ENCODE results near the gene IL1R1.

Gene IL1R1

DNA sequence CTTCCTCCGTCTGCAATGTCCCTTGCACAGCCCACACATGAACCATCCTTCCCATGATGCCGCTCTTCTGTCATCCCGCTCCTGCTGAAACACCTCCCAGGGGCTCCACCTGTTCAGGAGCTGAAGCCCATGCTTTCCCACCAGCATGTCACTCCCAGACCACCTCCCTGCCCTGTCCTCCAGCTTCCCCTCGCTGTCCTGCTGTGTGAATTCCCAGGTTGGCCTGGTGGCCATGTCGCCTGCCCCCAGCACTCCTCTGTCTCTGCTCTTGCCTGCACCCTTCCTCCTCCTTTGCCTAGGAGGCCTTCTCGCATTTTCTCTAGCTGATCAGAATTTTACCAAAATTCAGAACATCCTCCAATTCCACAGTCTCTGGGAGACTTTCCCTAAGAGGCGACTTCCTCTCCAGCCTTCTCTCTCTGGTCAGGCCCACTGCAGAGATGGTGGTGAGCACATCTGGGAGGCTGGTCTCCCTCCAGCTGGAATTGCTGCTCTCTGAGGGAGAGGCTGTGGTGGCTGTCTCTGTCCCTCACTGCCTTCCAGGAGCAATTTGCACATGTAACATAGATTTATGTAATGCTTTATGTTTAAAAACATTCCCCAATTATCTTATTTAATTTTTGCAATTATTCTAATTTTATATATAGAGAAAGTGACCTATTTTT lies 35.4 kb downstream of the IL1R1 start:
- no peak for DNase-seq

DNA sequence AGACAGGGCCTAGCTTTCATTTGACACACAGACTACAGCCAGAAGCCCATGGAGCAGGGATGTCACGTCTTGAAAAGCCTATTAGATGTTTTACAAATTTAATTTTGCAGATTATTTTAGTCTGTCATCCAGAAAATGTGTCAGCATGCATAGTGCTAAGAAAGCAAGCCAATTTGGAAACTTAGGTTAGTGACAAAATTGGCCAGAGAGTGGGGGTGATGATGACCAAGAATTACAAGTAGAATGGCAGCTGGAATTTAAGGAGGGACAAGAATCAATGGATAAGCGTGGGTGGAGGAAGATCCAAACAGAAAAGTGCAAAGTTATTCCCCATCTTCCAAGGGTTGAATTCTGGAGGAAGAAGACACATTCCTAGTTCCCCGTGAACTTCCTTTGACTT lies 36.5 kb downstream of the IL1R1 start:
- no peak for DNase-seq

DNA sequence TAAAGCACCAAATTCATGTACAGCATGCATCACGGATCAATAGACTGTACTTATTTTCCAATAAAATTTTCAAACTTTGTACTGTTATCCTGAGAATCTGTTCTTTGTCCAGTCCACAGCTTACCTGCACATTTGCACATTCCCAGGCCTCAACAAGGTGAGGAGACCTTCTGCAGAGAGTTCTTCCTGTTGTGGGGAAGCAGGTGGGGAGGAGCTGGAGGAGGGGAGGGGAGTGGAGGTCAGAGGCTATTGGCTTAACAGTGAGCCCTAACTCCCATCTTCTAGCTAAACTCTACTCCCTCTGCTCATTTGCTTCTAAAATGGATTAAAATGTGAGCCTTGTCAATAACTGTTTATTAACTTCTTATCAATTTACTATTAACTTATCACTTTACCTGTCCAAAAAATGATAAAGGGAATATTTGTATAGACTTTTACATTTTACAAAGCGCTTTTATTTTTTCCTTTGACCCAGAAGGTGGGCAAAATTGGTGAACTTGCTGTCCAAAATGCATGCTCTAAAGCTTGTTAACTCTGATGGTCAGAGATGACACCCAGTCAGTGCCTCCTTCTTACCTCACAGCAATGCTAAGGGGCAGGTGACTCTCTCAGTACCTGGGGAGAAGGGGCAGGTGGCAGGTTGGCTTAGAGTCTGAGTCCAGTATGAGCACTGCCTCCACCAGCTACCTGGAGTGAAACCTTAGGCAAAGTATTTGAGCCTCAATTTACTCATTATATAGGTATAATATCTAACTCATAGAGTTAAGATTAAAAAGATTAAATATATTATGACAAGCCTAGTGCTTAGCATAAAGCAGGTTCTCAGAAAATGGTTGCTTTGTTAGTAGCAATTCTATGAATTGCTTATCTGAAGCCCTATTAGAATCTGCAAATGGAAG lies 37.5 kb downstream of the IL1R1 start:
- no peak for DNase-seq

DNA sequence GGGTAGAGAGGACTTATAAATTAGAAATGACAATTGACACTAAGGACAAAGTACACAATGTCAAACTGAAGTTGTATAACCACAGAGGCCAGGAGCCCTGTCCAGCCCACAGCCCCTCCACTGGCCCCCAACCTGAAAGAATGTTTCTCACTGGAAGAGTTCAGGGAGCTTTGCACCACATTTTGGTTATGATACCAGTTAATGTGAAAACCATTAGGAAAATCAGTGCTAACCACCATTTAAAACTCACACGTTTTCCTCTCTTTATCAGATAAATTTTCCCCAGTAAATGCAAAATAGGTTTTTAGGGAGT lies 38.1 kb downstream of the IL1R1 start:
- no peak for DNase-seq

DNA sequence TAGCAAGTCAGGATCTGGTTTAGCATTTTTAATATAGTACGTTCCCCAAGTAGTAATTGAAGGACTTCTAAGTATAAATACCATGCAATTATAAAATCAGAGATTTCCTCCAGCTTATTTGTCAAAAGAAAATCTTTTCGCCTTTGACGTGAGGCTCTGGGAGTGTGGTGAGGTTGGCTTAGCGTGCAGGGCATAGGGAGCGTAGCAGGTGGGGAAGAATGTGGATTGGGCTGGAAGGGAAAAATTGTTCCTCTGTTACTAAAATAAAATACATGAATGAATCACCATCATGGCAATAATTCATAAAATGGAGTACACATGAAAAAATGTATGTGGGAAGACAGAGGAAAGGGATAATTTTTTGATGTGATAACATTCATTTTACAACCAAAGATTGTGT lies 38.8 kb downstream of the IL1R1 start:
- no peak for DNase-seq

DNA sequence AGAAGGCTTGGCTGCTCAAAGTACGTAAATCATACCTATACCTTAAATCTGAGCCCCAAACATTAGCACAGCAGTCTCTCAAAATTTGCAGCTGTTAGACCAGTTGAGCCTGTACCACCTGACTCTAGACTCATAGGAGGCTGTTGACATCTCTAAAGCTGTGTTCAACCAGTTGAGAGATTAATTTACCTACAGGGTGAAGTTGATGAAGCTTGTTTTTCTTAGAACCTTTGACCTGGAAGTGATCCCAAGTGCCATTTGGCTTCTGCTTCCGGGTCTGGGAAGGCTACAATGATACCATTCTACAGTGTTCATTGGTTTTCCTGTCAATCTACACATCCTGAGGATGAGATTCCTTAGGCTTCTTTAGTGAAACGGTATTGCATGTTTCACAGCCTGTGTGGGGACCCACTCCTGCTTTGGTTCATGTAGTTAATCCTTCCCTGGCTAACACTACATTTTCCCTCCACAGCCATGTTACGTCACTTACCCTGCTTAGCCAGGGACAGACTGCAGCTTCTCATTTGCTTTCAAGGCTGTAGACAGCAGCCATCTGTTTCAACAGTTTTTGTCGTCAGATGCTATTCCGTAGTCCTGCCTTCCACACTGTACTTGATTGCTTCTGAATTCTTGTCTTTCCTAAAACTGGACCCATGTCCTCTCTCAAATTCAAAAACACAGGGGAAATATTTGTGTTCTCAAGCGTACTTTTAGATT lies 39.5 kb downstream of the IL1R1 start:
- no peak for DNase-seq

DNA sequence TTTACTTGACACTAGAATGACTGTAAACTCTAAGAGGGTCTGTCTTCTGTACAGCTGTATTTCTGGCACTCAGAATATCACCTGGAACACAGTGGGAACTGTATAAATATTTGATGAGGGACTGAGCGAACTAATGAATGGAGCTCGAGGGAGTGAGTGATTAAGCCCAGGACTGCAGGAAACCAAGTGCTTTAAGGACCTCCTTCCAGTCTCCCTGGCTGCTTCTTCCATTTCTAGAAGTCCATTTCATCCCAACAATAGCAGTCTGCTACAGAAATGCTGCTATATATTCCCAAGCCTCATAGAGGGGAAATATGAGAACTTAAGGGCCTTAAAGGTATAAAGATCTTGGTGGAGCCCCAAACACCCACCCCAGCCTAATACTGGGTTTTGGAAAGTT lies 41.5 kb downstream of the IL1R1 start:
- no peak for DNase-seq

DNA sequence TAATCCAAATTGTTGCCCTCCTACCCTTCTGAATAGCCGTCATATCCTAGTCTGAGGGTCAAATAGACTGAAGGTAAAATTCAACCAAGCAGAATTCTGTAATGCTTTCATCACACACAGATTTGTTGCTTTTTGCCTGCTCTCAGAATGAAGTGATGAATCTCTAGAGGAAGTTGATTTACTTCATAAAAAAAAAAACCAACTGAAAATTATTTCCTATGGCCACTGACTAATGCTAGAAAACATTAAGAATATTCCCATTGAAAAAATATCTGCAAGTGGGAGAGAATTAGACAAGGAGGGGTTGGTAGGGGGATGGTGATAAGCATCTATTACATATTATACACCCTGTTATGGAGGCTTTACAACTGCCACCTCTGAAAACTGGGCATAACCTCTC lies 42.0 kb downstream of the IL1R1 start:
- DNase-seq = no peak

DNA sequence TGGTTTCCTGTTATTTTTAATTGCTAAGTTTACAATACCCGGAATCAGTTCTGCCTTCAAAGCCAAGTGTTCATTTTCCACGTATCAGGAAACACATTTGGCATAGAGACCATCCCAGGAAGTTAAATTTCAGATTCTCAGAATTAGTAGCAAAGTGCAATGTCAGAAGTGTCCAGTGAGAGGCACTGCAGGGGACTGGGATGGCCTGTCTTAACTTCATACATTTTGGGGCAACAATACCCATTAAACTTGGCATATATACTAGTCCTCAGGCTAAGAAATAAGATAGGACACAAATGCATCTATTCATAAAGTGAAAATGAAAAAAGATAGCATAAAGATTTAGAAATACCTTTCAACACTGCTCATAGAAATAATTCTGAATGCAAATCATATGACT lies 42.8 kb downstream of the IL1R1 start:
- DNase-seq = peak in 1 of 2 donors; percentile 17

DNA sequence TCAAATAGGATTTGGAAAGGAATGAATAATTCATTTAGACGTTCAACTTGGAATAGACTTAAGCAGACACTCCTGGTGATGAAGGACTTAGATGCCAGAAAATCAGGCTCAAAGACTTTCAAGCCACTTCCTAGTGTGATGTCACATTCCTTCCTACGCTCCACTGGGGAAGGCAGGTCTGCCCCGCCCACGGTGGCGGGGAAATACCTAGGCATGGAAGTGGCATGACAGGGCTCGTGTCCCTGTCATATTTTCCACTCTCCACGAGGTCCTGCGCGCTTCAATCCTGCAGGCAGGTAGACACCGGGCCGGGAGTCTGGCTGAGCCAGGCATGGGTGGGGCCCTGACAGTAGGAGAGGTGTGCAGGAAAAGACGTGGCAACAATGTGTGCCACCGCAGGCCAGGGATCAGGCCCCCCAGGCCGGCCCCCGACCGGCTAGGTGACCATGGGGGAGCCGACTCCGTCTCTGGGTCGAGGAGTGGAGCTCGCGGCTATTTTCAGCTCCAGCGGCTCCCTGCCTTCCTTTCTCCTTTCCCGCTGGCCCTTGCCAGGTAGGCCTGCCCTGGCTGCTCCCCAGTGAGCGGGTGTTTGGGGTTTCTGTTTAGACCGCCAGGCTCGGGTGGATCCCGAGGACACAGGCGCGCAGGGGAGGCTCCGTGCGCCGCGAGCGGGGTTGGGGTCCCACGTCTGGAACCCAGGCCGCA lies 44.4 kb downstream of the IL1R1 start, which contains the start of gene IL1RL2:
Gene IL1RL2 (plus strand): TSS at position 233 of the 705 bp plus-strand sequence. CDS start 845 bp downstream, outside the sequence.
- DNase-seq = no peak

DNA sequence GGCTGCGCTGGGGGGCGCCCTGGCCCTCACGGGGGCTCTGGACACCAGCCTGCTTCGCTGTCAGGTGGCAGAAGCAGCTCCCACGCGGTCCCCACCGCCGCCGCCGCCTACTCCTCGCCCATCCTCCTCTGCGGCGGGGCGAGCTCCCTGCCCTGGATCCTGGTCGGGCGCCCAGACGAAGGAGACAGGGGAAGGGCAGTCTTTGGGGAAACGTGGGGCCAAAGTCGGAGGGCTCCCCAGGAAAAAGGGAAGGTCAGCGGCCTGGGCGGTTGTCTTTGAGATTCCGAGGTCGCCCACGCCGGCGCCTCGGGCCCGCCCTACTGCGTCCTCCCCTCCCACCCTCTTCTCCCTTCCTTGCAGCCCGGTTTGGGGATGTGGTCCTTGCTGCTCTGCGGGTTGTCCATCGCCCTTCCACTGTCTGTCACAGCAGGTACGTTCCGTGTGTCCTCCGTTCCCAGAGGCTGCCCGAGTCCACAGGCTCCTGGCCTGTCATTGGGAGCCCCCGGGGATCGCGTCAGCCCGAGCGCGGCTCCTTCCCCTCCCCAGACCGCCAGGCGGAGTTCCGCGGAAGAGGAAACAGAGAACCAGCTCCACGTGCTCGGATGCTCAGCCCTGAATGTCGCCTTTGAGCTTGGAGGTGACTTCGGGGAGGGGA lies 45.1 kb downstream of the IL1R1 start:
- peak in 1 of 2 donors; percentile 22 for DNase-seq

DNA sequence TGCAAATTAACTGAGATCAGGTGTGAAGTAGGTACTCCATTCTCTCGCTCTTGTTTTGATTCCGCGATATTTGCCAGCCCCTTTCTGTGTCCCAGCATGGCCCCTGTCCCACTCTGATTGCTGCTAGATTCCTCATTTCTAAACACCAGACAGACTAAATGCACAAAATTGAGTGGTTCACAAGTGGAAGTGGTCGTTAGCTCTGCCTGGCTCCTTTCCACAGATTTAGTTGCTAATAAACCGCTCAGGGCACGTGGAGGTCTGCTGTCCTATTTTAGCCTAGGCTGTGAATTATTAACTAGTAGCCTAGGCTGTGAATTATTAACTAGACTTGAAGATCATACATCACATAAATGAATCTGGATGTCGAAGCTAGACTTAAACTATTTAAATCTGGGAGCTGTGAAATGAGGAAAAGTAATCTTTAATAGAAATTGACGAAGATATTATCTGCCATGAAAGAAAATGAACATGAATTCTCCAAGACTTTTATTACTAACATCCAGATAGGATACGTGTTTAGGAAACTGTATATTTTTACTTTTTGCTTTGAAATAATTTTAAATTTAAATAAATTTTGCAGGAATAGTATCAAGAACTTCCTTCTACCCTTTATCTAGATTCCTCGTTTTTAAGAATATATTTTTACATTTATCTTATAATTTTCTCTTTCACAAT lies 48.0 kb downstream of the IL1R1 start:
- no peak for DNase-seq

DNA sequence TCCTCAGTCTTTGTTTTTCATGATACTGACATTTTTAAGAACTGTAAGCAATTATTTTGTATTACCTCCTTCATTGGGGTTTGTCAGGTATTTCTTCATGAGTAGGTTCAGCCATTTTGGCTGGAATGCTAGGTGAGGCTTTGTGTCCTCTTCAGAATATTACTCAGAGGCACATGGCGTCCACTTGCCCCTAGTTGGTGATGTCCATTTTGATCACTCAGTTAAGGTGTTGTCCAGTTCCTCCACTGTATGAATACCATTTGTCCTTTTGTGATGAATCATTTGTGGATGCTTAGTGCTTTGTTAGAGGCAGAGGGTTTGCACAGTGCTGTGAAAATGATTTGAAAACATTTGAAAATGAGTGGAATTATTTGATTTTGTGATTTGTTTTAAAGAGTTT lies 49.0 kb downstream of the IL1R1 start:
- DNase-seq = no peak

DNA sequence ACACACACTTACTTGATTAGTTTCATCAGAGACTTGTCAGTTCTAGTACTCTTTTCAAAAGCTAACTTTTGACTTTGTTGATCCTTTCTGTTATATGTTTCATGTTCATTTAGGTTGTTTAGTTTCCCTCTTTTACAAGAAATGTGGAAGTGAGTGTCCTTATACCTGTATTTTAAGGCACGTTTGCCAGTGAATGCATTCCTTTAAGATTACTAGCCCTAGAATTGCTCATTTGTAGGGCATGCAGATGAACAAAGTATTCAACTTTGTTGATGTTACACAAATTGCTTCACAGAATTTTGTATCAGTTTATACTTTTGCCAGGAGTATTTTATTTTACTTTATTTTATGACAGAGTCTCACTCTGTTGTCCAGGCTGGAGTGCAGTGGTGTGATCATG lies 50.5 kb downstream of the IL1R1 start:
- DNase-seq = no peak

DNA sequence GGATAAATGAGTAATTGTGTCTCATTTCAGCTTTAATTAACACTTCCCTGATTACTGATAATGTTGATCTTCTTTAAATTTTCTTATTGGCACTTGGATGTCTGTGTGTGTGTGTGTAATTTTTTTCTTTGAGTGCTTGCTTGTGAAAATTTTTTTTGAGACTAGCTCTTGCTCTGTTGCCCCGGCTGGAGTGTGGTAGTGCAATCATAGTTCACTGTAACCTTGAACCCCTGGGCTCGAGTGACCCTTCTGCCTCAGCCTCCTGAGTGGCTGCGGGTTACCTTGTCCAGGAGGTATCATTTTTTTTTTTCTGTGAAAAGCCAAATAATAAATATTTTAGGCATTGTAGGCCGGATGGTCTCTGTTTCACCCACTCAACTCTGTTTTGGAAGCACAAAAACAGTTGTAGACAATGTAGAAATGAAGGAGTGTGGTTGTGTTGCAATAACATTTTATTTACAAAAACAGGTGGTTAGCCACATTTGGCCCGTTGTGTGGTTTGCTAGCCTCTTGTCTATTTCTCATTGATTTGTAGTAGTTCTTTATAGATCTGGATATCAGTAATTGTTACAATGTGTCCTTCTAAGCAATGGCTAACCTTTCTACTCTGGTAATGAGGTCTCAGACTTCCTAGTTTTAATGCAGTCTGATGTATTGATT lies 52.2 kb downstream of the IL1R1 start:
- DNase-seq = no peak

DNA sequence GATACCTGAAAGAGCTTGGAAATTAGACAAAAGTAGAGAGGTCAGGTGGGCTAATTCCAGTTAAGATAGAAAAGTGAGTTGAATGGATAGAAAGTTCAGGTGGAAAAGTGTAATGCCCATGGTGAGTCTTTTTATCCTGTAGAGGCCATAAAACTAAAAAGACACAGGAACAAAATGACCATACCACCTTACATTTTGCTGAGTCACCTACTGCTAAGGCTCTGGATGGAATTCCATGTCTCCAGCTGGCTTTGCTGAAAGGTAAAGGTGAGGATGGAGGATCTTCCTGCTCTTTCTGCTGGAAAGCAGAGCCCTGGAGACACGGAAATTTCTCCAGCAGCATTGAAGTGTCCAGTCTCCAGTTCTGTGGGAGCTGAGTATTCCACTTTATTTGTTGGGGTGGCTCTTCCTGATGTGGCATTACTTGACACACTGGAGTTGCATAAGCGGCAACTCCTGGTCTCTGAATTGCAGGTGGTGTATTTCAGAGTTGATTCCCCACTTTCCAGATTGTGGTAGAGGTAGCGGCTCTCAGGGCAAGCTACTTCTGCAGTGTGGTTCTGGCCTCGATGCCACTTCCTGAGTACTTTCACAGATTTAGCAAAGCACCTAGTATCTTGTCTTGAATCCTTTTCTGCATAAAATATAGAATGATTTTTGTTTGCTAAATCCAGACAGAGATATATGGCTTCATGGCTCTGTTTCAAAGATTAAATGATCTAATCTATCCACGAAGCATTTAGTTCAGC lies 55.0 kb downstream of the IL1R1 start:
- no peak for DNase-seq

DNA sequence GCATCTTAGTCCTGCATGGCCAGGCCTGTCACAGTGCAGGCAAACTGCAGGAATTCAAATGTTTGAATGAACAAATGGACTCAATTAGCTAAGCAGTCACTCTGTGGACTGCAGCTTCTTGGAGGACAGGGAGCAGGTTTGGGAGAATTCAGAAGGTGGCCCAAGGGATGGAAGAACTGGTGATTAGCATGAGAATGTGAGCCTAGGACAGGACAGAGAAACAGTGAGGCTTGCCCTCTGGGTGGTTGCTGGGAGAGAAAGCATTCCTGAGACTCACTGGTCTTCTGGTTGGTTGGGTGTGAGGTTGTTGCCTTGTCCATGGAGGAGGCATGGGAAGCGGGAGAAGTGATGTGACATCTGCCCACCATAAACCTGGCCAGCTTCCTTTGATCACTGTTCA lies 58.0 kb downstream of the IL1R1 start:
- DNase-seq = no peak

DNA sequence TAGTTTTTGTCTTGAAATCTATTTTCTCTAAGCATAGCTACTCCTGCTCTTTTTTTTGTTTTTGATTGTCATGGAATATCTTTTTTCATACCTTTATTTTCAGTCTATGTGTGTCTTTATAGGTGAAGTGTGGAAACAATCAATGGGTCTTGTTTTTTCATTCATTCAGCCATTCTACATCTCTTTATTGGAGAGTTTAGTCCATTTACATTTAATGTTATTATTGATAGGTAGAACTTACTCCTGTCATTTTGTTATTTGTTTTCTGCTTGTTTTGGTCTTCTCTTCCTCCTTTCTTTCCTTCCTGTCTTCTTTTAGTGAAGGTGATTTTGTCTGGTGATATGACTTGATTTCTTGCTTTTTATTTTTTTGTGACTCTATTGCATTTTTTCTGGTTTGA lies 62.1 kb downstream of the IL1R1 start:
- no peak for DNase-seq

DNA sequence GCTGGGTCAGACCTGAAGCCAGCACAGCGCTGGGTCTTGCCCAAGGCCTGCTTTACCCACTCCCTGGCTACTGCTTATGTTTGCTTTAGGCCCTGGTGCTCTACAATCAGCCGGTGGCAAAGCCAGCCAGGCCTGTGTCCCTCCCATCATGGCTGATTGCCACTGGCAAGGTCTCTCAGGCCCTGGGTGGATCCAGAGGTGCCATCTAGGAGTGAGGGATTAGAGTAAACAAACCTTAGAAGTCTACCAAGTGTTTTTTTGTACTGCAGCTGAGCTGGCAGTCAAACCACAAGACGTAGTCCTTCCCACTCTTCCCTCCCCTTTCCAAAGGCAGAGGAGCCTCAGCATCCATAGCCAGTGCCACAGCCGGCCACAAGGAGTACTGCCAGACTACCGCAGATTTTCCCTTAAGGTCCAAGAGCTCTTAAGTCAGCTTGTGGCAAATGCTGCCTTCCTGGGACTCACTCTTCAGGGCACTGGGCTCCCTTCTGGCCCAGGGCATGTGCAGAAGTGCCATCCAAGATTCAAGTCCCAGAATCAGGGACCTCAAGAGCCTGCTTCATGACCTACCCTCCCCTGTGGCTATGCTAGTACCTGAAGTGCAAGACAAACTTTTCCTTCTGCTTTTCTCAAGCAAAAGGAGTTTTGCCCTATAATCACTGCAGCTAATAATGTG lies 64.3 kb downstream of the IL1R1 start:
- DNase-seq = no peak

DNA sequence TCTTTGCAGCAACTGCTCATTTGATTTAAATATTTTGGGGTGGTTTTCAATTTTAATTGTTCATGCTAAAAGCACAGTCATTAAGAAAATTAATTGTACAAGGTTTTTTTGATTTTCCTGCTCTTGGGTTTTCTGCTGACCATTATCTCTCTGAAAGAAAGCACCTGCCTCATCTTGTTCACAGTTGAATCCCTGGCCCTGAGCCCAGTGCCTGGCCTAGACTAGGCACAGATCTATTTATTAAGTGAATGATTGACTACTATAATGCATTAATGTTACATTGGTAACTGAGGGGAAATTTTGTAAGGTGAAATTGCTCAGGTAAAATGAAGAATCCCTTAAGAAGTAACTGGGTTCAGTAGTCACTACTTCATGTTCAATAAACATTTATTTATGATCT lies 66.2 kb downstream of the IL1R1 start:
- no peak for DNase-seq

Data from bone marrow (tissue), 2 donors.